Neuron (in vitro differentiated cells): ENCODE measurements around the gene ANKRD16.

Experiments
- H2AFZ ChIP-seq: one replicate; pipeline ENCODE4 v1.6.1; 2013; ENCODE audit warnings: low read depth, mild to moderate bottlenecking, inconsistent platforms, low read length, moderate library complexity
- H3K27me3 ChIP-seq: one replicate; pipeline ENCODE4 v1.6.1; 2013; ENCODE audit warnings: low read length; ENCODE audit not compliant: insufficient read depth
- H3K36me3 ChIP-seq: one replicate; pipeline ENCODE4 v1.6.1; 2013; ENCODE audit warnings: low read length; ENCODE audit not compliant: insufficient read depth
- H3K4me1 ChIP-seq: one replicate; pipeline ENCODE4 v1.6.1; 2013; ENCODE audit warnings: low read length; ENCODE audit not compliant: insufficient read depth
- H3K4me3 ChIP-seq: 2 replicates; pipeline ENCODE4 v1.5.1; 2013; ENCODE audit warnings: mild to moderate bottlenecking, low read length, moderate library complexity
- H3K9me3 ChIP-seq: one replicate; pipeline ENCODE4 v1.6.1; 2013; ENCODE audit warnings: low read length

Gene ANKRD16

GRCh38 chr10:5889624-5890451, at the start of gene ANKRD16, which contains the start of gene FBH1:
TSS of gene ANKRD16 (minus strand) at chr10:5889893. CDS start at chr10:5889354, 539 bp downstream.
TSS of gene FBH1 (plus strand) at chr10:5890243. CDS start at chr10:5890346, 103 bp downstream.
- H3K9me3 ChIP-seq = peaks cover 3% of the 10 kb centered on the region
- H3K4me3 ChIP-seq = peak within 1 kb of the TSS; percentile 92
- no peaks in the 10 kb centered on the region for H3K27me3 ChIP-seq
- H2AFZ ChIP-seq = peak within 1 kb of the TSS; percentile 91
- peaks cover 20% of the 10 kb centered on the region for H3K4me1 ChIP-seq
- peaks cover 32% of the 10 kb centered on the region for H3K36me3 ChIP-seq

DNA sequence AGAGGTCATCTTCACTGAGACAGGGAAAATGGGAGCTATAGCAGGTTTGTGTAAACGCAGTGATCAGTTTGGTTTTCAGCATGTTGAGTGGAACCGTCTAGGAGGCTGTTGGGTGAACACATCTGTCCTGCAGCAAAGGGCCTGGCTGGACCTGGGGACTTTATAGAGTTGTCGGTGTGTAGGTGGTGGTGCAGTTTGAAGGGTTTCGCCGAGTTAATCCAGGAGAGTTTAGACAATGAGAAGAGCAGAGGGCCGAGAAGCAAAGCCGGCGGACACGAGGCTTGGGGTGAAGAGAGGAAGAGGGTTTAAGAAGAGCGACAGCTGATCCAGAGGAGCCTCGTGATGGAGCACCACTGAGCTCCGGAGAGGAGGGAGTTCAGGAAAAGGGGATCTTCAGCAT, 48.6 kb upstream of the ANKRD16 start:
- H3K36me3 ChIP-seq = peaks cover 38% of the 10 kb centered on the region

DNA sequence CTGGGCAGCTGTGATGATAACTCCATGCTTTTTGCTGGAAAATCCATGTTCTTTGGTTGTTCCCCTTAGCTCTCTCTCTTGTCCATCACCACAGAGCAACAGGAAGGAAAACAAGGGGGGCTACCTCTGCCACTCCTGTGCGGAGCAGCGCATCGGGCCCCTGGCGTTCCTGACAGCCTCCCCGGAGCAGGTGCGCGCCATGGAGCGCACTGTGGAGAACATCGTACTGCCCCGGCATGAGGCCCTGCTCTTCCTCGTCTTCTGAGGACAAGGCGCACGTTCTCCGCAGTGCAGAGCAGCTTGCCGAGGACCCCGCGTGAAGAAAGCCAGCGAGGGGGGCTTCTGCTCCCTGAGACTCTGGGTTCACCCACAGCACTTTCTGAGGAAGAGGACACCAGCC, 47.3 kb upstream of the ANKRD16 start:
- no peak overlapping the region for H3K4me3 ChIP-seq
- no peak overlapping the region for H2AFZ ChIP-seq
- no peaks in the 10 kb centered on the region for H3K27me3 ChIP-seq
- peaks cover 44% of the 10 kb centered on the region for H3K36me3 ChIP-seq
- H3K9me3 ChIP-seq = no peaks in the 10 kb centered on the region
- no peaks in the 10 kb centered on the region for H3K4me1 ChIP-seq

More for the DNA sequence above, 48.6 kb upstream of the ANKRD16 start:
- Histone ChIP-seq H2AFZ (no peak overlapping the region), H3K4me1 (no peaks in the 10 kb centered on the region), H3K4me3 (no peak overlapping the region), H3K27me3 (no peaks in the 10 kb centered on the region), H3K9me3 (no peaks in the 10 kb centered on the region)

DNA sequence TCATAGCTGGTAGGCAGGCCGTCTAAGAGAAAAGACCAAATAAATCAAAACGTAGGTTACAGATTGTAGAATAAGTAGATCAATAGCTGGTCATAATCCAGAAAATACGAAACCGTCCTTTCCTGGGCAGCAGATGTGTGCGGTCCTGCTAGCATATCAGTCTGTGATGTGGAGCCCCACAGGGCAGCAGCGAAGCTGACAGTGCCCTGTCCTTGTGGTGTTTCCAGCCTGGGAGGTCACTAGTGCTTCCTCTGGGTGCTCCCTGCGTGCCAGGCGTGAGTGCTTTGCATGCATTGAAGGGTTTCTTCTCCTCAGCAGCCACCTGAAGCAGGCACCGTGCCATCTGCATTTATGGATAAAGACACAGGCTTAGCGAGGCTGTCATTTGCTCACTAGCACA, 45.9 kb upstream of the ANKRD16 start:
- peaks cover 51% of the 10 kb centered on the region for H3K36me3 ChIP-seq
- no peak overlapping the region for H2AFZ ChIP-seq
- no peaks in the 10 kb centered on the region for H3K4me1 ChIP-seq
- H3K27me3 ChIP-seq = no peaks in the 10 kb centered on the region
- H3K9me3 ChIP-seq = no peaks in the 10 kb centered on the region
- no peak overlapping the region for H3K4me3 ChIP-seq

DNA sequence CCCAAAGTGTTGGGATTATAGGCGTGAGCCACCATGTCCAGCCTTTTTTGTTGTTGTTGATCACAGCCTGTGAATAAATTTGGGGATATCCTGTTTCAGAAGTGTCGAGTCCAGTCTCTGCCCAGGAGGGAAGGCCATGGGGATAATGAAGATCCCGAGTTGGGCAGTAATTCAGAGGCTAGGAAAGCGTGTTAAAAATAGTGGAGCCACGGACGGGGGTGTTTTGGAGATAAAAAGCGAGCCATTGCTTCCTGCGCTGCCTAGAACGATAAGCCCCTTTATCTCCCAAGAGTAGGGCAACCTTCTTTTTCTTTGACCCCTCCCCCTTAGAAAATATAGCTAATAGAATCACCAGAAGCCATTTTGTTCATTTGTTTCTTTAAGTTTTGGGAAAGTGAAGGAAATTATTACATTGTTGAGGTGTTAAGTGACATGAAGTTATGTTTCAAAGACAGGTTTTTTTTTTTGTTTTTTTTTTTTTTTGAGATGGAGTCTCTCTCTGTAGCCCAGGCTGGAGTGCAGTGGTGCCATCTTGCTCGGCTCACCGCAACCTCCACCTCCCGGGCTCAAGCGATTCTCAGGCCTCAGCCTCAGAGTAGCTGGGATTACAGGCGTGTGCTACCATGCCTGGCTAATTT, 44.3 kb upstream of the ANKRD16 start:
- Histone ChIP-seq H3K4me1 (no peaks in the 10 kb centered on the region), H3K36me3 (peaks cover 65% of the 10 kb centered on the region), H2AFZ (no peak overlapping the region), H3K27me3 (no peaks in the 10 kb centered on the region), H3K9me3 (no peaks in the 10 kb centered on the region), H3K4me3 (no peak overlapping the region)

DNA sequence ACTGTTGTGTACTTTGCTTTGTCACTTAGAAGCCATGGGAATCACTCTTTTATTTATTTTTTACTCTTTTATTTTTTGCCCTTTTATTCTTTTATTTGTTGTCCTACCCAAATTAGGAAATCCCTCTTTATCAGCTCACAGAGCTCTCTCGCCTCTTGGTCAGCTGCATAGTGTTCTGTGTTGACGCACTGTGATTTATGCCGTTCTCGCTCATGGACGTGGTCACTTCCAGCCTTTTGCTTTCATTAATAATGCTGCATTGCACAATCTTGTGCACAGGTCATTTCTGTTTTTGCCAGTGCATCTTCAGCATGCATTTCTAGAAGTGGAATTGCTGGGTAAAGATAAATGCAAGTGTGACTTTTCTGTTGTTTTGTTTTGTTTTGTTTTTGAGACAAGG, 42.7 kb upstream of the ANKRD16 start:
- Histone ChIP-seq H2AFZ (no peak overlapping the region), H3K27me3 (no peaks in the 10 kb centered on the region), H3K9me3 (no peaks in the 10 kb centered on the region), H3K4me1 (no peaks in the 10 kb centered on the region), H3K36me3 (peaks cover 63% of the 10 kb centered on the region), H3K4me3 (no peak overlapping the region)

- no peak overlapping the region for H2AFZ ChIP-seq
- H3K36me3 ChIP-seq = peaks cover 66% of the 10 kb centered on the region
- H3K27me3 ChIP-seq = no peaks in the 10 kb centered on the region
- no peaks in the 10 kb centered on the region for H3K9me3 ChIP-seq
- no peaks in the 10 kb centered on the region for H3K4me1 ChIP-seq
- H3K4me3 ChIP-seq = no peak overlapping the region
Observed at GRCh38 chr10:5930272-5930671, 40.6 kb upstream of the ANKRD16 start.

GRCh38 chr10:5929442-5929841, 39.7 kb upstream of the ANKRD16 start:
- Histone ChIP-seq H2AFZ (no peak overlapping the region), H3K4me1 (no peaks in the 10 kb centered on the region), H3K36me3 (peaks cover 71% of the 10 kb centered on the region), H3K27me3 (no peaks in the 10 kb centered on the region), H3K9me3 (no peaks in the 10 kb centered on the region), H3K4me3 (no peak overlapping the region)

- no peaks in the 10 kb centered on the region for H3K27me3 ChIP-seq
- H2AFZ ChIP-seq = no peak overlapping the region
- H3K9me3 ChIP-seq = no peaks in the 10 kb centered on the region
- H3K4me3 ChIP-seq = no peak overlapping the region
- H3K4me1 ChIP-seq = no peaks in the 10 kb centered on the region
- H3K36me3 ChIP-seq = peaks cover 83% of the 10 kb centered on the region
Observed at GRCh38 chr10:5927306-5927705, 37.6 kb upstream of the ANKRD16 start.

- no peak overlapping the region for H2AFZ ChIP-seq
- no peaks in the 10 kb centered on the region for H3K4me1 ChIP-seq
- H3K27me3 ChIP-seq = no peaks in the 10 kb centered on the region
- no peak overlapping the region for H3K4me3 ChIP-seq
- H3K9me3 ChIP-seq = no peaks in the 10 kb centered on the region
- peaks cover 90% of the 10 kb centered on the region for H3K36me3 ChIP-seq
Observed at GRCh38 chr10:5924889-5925288, 35.2 kb upstream of the ANKRD16 start.

GRCh38 chr10:5921746-5922145, 32.1 kb upstream of the ANKRD16 start:
- no peaks in the 10 kb centered on the region for H3K27me3 ChIP-seq
- H3K9me3 ChIP-seq = no peaks in the 10 kb centered on the region
- no peak overlapping the region for H3K4me3 ChIP-seq
- no peak overlapping the region for H2AFZ ChIP-seq
- no peaks in the 10 kb centered on the region for H3K4me1 ChIP-seq
- peaks cover 89% of the 10 kb centered on the region for H3K36me3 ChIP-seq

DNA sequence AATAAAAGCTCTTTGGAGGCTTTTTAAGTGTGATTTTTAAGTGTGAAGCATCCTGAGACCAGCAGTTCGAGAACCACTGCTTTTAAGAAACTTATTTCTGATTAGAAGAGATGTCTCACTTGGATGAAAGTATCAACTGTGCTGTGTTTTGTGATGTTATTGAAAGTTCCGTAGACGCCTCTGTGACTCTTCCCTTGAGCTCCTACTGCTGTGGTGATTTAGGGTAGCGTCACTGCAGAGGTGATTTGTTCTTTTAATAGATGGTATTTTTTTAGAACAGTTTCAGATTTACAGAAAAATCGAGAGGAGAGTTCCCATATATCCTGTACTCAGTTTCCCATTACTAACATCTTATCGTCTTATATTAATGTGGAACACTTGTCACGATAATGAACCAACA, 29.9 kb upstream of the ANKRD16 start:
- H3K9me3 ChIP-seq = no peaks in the 10 kb centered on the region
- H2AFZ ChIP-seq = no peak overlapping the region
- H3K27me3 ChIP-seq = no peaks in the 10 kb centered on the region
- peaks cover 91% of the 10 kb centered on the region for H3K36me3 ChIP-seq
- no peak overlapping the region for H3K4me3 ChIP-seq
- H3K4me1 ChIP-seq = no peaks in the 10 kb centered on the region

DNA sequence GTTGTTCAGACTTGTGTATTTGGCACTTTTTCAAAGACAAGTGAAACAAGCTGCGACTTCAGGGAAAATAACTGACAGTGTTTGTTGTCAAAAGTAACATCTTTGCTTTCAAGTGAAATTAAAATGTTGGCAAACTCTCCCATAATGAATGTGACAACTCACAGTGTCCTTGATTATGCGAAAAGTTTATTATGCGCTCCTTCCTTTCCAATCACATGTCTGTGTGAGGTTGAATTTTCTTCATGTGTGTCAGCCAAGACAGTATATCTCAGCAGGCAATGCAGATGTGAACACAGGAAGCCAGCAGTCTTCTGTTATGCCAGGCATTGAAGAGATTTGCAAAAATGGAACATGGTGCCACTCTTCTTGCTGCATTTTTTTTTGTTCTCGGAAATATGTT, 29.1 kb upstream of the ANKRD16 start:
- Histone ChIP-seq H3K4me3 (no peak overlapping the region), H2AFZ (no peak overlapping the region), H3K27me3 (no peaks in the 10 kb centered on the region), H3K36me3 (peaks cover 92% of the 10 kb centered on the region), H3K9me3 (no peaks in the 10 kb centered on the region), H3K4me1 (no peaks in the 10 kb centered on the region)
